GM13976 (cell line): ENCODE measurements around the gene TMEM229B.

Source experiments
- DNase-seq: peaks from one replicate; pipeline ENCODE4 v3.0.0; 2012; ENCODE audit warnings: low spot score
- CTCF ChIP-seq: IDR thresholded peaks from 2 replicates; pipeline ENCODE4 v1.5.1; 2012; ENCODE audit warnings: borderline replicate concordance, mild to moderate bottlenecking; ENCODE audit not compliant: insufficient read depth; ENCODE audit errors: extremely low read depth, missing control alignments, control extremely low read depth
- in situ Hi-C: fragments of 300-500 bp; cut with MboI; formaldehyde crosslinking; loops from one replicate; pipeline ENCODE4 v1.12.0; 2022; ENCODE audit warnings: low sequenced_read_pairs, mixed read lengths, inconsistent platforms; ENCODE audit not compliant: unreplicated experiment

TMEM229B gene

DNA sequence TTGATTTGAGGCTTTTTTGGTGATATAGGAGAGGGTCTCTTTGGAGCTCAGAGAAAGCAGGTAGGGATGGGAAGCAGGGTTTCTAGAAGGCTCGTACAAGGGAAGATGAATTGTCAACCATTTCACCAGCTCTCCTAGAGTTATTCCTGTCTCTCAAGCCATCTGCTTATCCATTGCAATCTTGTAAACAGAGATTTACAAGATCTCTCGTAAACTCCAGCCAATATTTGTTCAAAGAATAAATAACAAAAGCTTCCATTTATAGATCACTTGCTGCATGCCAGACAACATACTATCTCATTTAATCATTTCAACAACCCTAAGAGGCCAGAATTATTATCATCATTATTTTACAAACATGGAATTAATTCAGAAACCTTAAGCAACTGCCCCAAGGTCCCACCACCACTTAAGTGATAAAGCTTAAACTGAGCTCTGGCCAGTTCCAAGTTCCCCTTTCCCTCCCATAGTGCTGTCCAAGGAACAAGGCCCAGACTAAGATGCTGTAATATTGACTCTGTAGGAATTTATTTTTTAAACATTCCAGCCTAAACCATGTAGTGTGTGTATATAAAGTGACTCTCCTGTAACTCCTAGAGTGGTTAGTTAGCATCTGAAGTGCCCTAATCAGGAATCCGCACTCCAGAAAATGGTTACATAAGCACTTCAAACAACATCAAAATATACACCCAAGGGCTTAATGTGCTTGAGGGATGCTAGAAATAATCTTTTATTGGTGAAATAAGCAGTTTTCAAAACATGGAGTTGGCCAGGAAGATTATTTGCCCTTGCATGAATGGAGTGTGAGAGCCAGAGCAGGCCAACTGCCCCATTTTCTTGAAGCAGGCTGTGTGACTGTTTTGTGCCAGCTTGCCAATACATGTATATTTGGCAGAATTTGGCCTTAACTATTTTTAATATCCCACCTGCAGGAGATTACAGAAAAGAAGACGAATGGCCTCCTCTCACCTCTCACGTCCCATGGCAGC, 41.7 kb upstream of the TMEM229B start:
- DNase-seq: no peak
- no peak for TF ChIP-seq CTCF
- in situ Hi-C loops: no loop called here

GRCh38 chr14:67528276-67528675, 39.8 kb upstream of the TMEM229B start:
- DNase-seq: no peak
- in situ Hi-C loops: no loop called here
- no peak for TF ChIP-seq CTCF

- DNase-seq: no peak
- in situ Hi-C loops: no loop called here
- no peak for TF ChIP-seq CTCF
These were observed 39.2 kb upstream of the TMEM229B start for GRCh38 chr14:67527756-67528155.

- in situ Hi-C loops: no loop called here
- peak; percentile 52 for TF ChIP-seq CTCF
- peak; percentile 53 for DNase-seq
These were observed 38.3 kb upstream of the TMEM229B start for GRCh38 chr14:67526676-67527459.

- no peak for TF ChIP-seq CTCF
- DNase-seq: no peak
These were observed 37.7 kb upstream of the TMEM229B start for GRCh38 chr14:67526181-67526580.

DNA sequence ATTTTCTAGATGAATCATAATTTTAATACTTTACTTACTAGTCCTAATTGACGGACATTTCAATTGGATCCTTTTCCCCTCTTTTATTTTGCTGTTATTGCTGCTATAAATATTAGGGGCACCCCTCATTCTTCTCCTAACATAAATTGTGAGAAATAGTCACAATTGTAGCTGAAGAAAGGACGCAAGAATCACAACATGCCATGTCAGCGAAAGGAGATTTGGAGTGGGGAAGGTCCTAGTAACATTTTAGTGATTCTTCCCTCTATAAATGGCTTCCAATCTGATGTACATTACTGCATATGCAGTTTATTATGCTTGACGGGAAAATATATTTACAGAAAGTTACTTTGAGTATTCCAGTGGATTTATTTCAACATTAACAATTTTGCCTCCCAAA, 36.9 kb upstream of the TMEM229B start:
- no peak for TF ChIP-seq CTCF
- in situ Hi-C loops: no loop called here

More at GRCh38 chr14:67526181-67526580, 37.7 kb upstream of the TMEM229B start:
- in situ Hi-C loops: no loop called here

More for the DNA sequence above, 36.9 kb upstream of the TMEM229B start:
- DNase-seq: no peak
